CD14-positive monocyte (primary cell): ENCODE data around the gene NPAS3. TPM values are rescaled to one million over a fixed set of nuclear protein-coding genes. Genes with fewer than 3 reads are reported as not detected.

Experiments
- DNase-seq, 3 donors: peaks; one replicate each; pipeline ENCODE4 v3.0.0-alpha.2; 2011 to 2022
- H2AFZ ChIP-seq: 2 replicates; pipeline ENCODE4 v1.6.0; 2012; ENCODE audit warnings: mild to moderate bottlenecking, low read depth, low read length, inconsistent platforms; ENCODE audit not compliant: insufficient read depth, poor library complexity, severe bottlenecking
- H3K27ac ChIP-seq, 2 donors: 1 replicate in 1 of 2; 2 replicates in 1 of 2; pipeline ENCODE4 v1.5.1; 2012 to 2013; ENCODE audit warnings: low read length in 2 of 2, control low read depth in 1 of 2, inconsistent platforms in 1 of 2, low read depth in 1 of 2, mild to moderate bottlenecking in 1 of 2
- H3K27me3 ChIP-seq, 2 donors: one replicate each; pipeline versions ENCODE4 v1.6.0 to v1.6.1; 2011 to 2013; ENCODE audit warnings: low read length in 2 of 2; ENCODE audit not compliant: control insufficient read depth in 2 of 2, insufficient read depth in 2 of 2
- H3K36me3 ChIP-seq, 2 donors: replicated peaks in 1 of 2; 1 replicate in 1 of 2; 2 replicates in 1 of 2; pipeline versions ENCODE4 v1.5.1 to v1.6.1; 2012 to 2013; ENCODE audit warnings: low read length in 2 of 2, control low read depth in 1 of 2, inconsistent platforms in 1 of 2, mild to moderate bottlenecking in 1 of 2; ENCODE audit not compliant: insufficient read depth in 2 of 2, control insufficient read depth in 1 of 2
- H3K4me1 ChIP-seq, 2 donors: 1 replicate in 1 of 2; 2 replicates in 1 of 2; pipeline versions ENCODE4 v1.5.1 to v1.6.1; 2012 to 2013; ENCODE audit warnings: low read length in 2 of 2, control low read depth in 1 of 2, inconsistent platforms in 1 of 2, mild to moderate bottlenecking in 1 of 2, moderate library complexity in 1 of 2; ENCODE audit not compliant: insufficient read depth in 2 of 2, control insufficient read depth in 1 of 2
- H3K4me2 ChIP-seq: replicated peaks from 2 replicates; pipeline ENCODE3; 2012; ENCODE audit warnings: low read length, moderate library complexity, mild to moderate bottlenecking; ENCODE audit not compliant: poor library complexity, severe bottlenecking; ENCODE audit errors: extremely low read depth
- H3K4me3 ChIP-seq, 3 experiments: fragments of 200-600 bp in 1 of 3; sonication (generic) in 1 of 3; replicated peaks in 1 of 3; 1 replicate in 2 of 3; 2 replicates in 1 of 3; pipeline ENCODE4 v1.5.1; 2011 to 2013; ENCODE audit warnings: low read length in 3 of 3, mild to moderate bottlenecking in 3 of 3, control low read depth in 2 of 3, low read depth in 2 of 3, inconsistent platforms in 1 of 3, moderate library complexity in 1 of 3
- H3K79me2 ChIP-seq: 2 replicates; pipeline ENCODE4 v1.6.0; 2012; ENCODE audit warnings: mild to moderate bottlenecking, control low read depth, inconsistent platforms, low read length, moderate library complexity; ENCODE audit not compliant: insufficient read depth
- H3K9ac ChIP-seq: 2 replicates; pipeline ENCODE4 v1.6.0; 2017; ENCODE audit warnings: low read length, mild to moderate bottlenecking; ENCODE audit not compliant: insufficient read depth, poor library complexity, severe bottlenecking
- H3K9me3 ChIP-seq, 2 donors: replicated peaks in 1 of 2; 1 replicate in 1 of 2; 2 replicates in 1 of 2; pipeline versions ENCODE4 v1.5.1 to v1.6.1; 2012 to 2013; ENCODE audit warnings: low read length in 2 of 2, control low read depth in 1 of 2; ENCODE audit not compliant: control insufficient read depth in 1 of 2, insufficient read depth in 1 of 2
- H4K20me1 ChIP-seq: 2 replicates; pipeline ENCODE4 v1.6.0; 2012; ENCODE audit warnings: mild to moderate bottlenecking, low read length, control low read depth, moderate library complexity; ENCODE audit not compliant: insufficient read depth
- H3K27ac Mint-ChIP-seq, 7 donors: one replicate each; pipeline ENCODE4 v1.8.0; 2020; ENCODE audit warnings: mild to moderate bottlenecking in 7 of 7, mixed read lengths in 7 of 7, moderate library complexity in 6 of 7, inconsistent platforms in 2 of 7
- H3K27me3 Mint-ChIP-seq, 3 donors: one replicate each; pipeline ENCODE4 v1.8.0; 2021 to 2022; ENCODE audit warnings: low read depth in 3 of 3, mild to moderate bottlenecking in 3 of 3, mixed read lengths in 3 of 3, moderate library complexity in 3 of 3, inconsistent platforms in 1 of 3
- H3K36me3 Mint-ChIP-seq, 2 donors: one replicate each; pipeline ENCODE4 v1.8.0; 2020; ENCODE audit warnings: mixed read lengths in 2 of 2, inconsistent platforms in 1 of 2, mild to moderate bottlenecking in 1 of 2
- H3K4me1 Mint-ChIP-seq: one replicate; pipeline ENCODE4 v1.8.0; 2020; ENCODE audit warnings: mild to moderate bottlenecking, mixed read lengths
- H3K4me3 Mint-ChIP-seq, 2 donors: one replicate each; pipeline ENCODE4 v1.8.0; 2020; ENCODE audit warnings: mild to moderate bottlenecking in 2 of 2, mixed read lengths in 2 of 2, moderate library complexity in 1 of 2
- H3K9me3 Mint-ChIP-seq, 7 donors: one replicate each; pipeline ENCODE4 v1.8.0; 2020 to 2022; ENCODE audit warnings: mixed read lengths in 7 of 7, mild to moderate bottlenecking in 6 of 7, moderate library complexity in 6 of 7, inconsistent platforms in 2 of 7
- CTCF ChIP-seq: fragments of 200-600 bp; IDR thresholded peaks from one replicate; pipeline ENCODE4 v1.8.0; 2022; ENCODE audit warnings: antibody characterized with exemption, mild to moderate bottlenecking
- WGBS: methylation state at CpG from one replicate; pipeline ENCODE4 v1.1.5; 2013; ENCODE audit warnings: missing lambda C conversion rate; ENCODE audit not compliant: insufficient coverage; 5-methylcytosine and 5-hydroxymethylcytosine counted together
- intact Hi-C, 2 donors: fragments of 100-400 bp; cut with micrococcal nuclease; formaldehyde crosslinking; loops; one replicate each; pipeline versions ENCODE4 v1.15.0 to v1.15.1; 2023
- polyA plus RNA-seq, 3 donors: library from polyadenylated mRNA; depleted of rRNA in 1 of 3; unstranded in 2 of 3; stranded (reverse) in 1 of 3; fragments of 300-500 nt in 2 of 3; fragments of >200 nt in 1 of 3; fragmentation: Illumina TruSeq in 2 of 3; gene quantifications; 1 replicate in 2 of 3; 2 replicates in 1 of 3; pipeline ENCODE4 v1.2.3, GENCODE V29; 2012 to 2021

The NPAS3 gene
- polyA plus RNA-seq, 3 donors = not detected

GRCh38 chr14:33680873-33681272, 742.2 kb downstream of the NPAS3 start:
- 85% methylated on average over 2 of the region's 6 CpGs for WGBS
- Histone ChIP-seq H3K27ac (no peak overlapping the region), H4K20me1 (no peaks in the 10 kb centered on the region), H3K9ac (no peak overlapping the region), H3K9me3 (no peaks in the 10 kb centered on the region), H3K36me3 (no peaks in the 10 kb centered on the region), H3K4me2 (no peak overlapping the region), H3K4me1 (no peaks in the 10 kb centered on the region), H3K79me2 (no peaks in the 10 kb centered on the region), H3K4me3 (no peak overlapping the region), H2AFZ (no peak overlapping the region), H3K27me3 (no peaks in the 10 kb centered on the region)
- intact Hi-C loops = no loop called here
- no peaks in the 10 kb centered on the region for H3K36me3 Mint-ChIP-seq
- DNase-seq = no peak
- H3K27me3 Mint-ChIP-seq = peaks cover 0 to 2% (median 0%) of the 10 kb centered on the region in 3 donors
- H3K27ac Mint-ChIP-seq = no peak overlapping the region
- H3K4me1 Mint-ChIP-seq = no peaks in the 10 kb centered on the region
- H3K9me3 Mint-ChIP-seq = peaks cover 0 to 11% (median 2%) of the 10 kb centered on the region in 7 donors
- TF ChIP-seq CTCF = no peak
- no peak overlapping the region for H3K4me3 Mint-ChIP-seq

DNA sequence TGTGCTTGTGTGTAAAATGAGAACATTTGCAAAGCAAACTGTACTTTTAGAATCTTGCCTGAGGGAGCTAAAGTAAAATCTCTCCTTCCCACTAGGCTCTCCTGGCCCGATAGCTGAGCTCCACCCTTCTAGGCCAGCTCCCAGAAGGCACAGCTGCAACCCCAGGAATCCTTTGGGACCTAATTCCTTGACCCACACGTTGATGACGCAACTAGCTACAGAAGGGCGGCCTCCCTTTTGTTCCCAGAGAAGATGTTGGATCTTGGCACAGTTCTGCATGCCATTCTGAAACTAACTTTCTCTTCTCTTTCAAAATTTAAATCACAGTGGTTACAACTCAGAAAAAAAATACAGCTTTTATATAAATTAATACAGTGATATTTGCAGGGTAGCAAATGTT, 744.1 kb downstream of the NPAS3 start:
- no peaks in the 10 kb centered on the region for H3K9me3 ChIP-seq
- Mint-ChIP-seq H3K27me3 (peaks cover 0 to 2% (median 0%) of the 10 kb centered on the region in 3 donors), H3K4me3 (no peak overlapping the region), H3K4me1 (no peaks in the 10 kb centered on the region), H3K9me3 (peaks cover 0 to 11% (median 1%) of the 10 kb centered on the region in 7 donors), H3K36me3 (no peaks in the 10 kb centered on the region), H3K27ac (no peak overlapping the region)
- 96% methylated on average over 4 of the region's 4 CpGs for WGBS
- no peak overlapping the region for H3K4me3 ChIP-seq
- no peak overlapping the region for H3K4me2 ChIP-seq
- no peak for TF ChIP-seq CTCF
- H2AFZ ChIP-seq = no peak overlapping the region
- no peak overlapping the region for H3K27ac ChIP-seq
- intact Hi-C loops = no loop called here
- H3K36me3 ChIP-seq = no peaks in the 10 kb centered on the region
- DNase-seq = no peak
- no peaks in the 10 kb centered on the region for H3K4me1 ChIP-seq
- H4K20me1 ChIP-seq = no peaks in the 10 kb centered on the region
- H3K9ac ChIP-seq = no peak overlapping the region
- no peaks in the 10 kb centered on the region for H3K79me2 ChIP-seq
- no peaks in the 10 kb centered on the region for H3K27me3 ChIP-seq
